Prostate gland (tissue), 2 donors: ENCODE data around the gene MRPL10. TPM values are rescaled to one million over a fixed set of nuclear protein-coding genes. Genes with fewer than 3 reads are reported as not detected.

Source experiments
- DNase-seq: peaks from one replicate; pipeline ENCODE4 v3.0.0-alpha.2; 2019; ENCODE audit warnings: low spot score
- H3K27ac ChIP-seq, 2 donors: fragments of 200-600 bp; sonication (generic); 2 replicates each; pipeline ENCODE4 v1.5.1; 2017 to 2019
- H3K27me3 ChIP-seq: fragments of 200-600 bp; sonication (generic); replicated peaks from 2 replicates; pipeline ENCODE4 v1.5.1; 2019; ENCODE audit not compliant: insufficient read depth
- H3K36me3 ChIP-seq, 2 donors: fragments of 200-600 bp; sonication (generic); 1 replicate in 1 of 2; 2 replicates in 1 of 2; pipeline versions ENCODE4 v1.5.1 to v1.8.1; 2017 to 2019
- H3K4me1 ChIP-seq: fragments of 200-600 bp; sonication (generic); replicated peaks from 2 replicates; pipeline ENCODE4 v1.5.1; 2019
- H3K4me3 ChIP-seq, 2 donors: fragments of 200-600 bp; sonication (generic); 2 replicates each; pipeline ENCODE4 v1.5.1; 2017 to 2019
- H3K9me3 ChIP-seq: fragments of 200-600 bp; sonication (generic); 2 replicates; pipeline ENCODE4 v1.5.1; 2017
- CTCF ChIP-seq, 4 experiments: fragments of 200-600 bp in 2 of 4; fragments of 450-650 bp in 2 of 4; sonication (generic) in 2 of 4; IDR thresholded peaks; 1 replicate in 3 of 4; 2 replicates in 1 of 4; pipeline ENCODE4 v1.5.1; 2016 to 2019; ENCODE audit warnings: antibody characterized with exemption in 4 of 4, mild to moderate bottlenecking in 2 of 4, moderate library complexity in 2 of 4
- POLR2A ChIP-seq: fragments of 450-650 bp; IDR thresholded peaks from one replicate; pipeline ENCODE4 v1.6.1; 2016; ENCODE audit warnings: antibody characterized with exemption, mild to moderate bottlenecking
- POLR2AphosphoS5 ChIP-seq: sonication (generic); formaldehyde crosslinking; IDR thresholded peaks from one replicate; pipeline ENCODE4 v1.6.1; 2017; ENCODE audit warnings: antibody characterized with exemption
- WGBS: methylation state at CpG from one replicate; pipeline ENCODE4 v1.1.5; 2018; 5-methylcytosine and 5-hydroxymethylcytosine counted together
- intact Hi-C: fragments of 100-400 bp; cut with DNase I; formaldehyde crosslinking; loops from one replicate; pipeline ENCODE4 v1.14.2; 2022
- total RNA-seq, 2 donors: library from RNA; depleted of rRNA; stranded (reverse); fragments of >200 nt; gene quantifications; one replicate each; pipeline ENCODE4 v1.1.0, GENCODE V29; 2016

Gene MRPL10
- total RNA-seq, 2 donors from 2014 or later: 46.6 to 47.0 TPM

GRCh38 chr17:47812146-47812920 lies 19.0 kb downstream of the MRPL10 start:
- Histone ChIP-seq H3K4me3 (no peak overlapping the region), H3K36me3 (peaks cover 5 to 9% of the 10 kb centered on the region in 2 donors)
- no peak for DNase-seq

GRCh38 chr17:47811709-47812108 lies 19.6 kb downstream of the MRPL10 start:
- no peaks in the 10 kb centered on the region for H3K9me3 ChIP-seq
- H3K27ac ChIP-seq: no peak overlapping the region
- DNase-seq: no peak
- H3K4me1 ChIP-seq: no peaks in the 10 kb centered on the region
- H3K36me3 ChIP-seq: peaks cover 0 to 9% of the 10 kb centered on the region in 2 donors
- 55% methylated on average over 7 of the region's 7 CpGs for WGBS
- H3K4me3 ChIP-seq: no peak overlapping the region
- intact Hi-C loops: no loop called here
- TF ChIP-seq POLR2AphosphoS5 (no peak), POLR2A (no peak), CTCF (IDR thresholded peaks at IDR 0.05) (no peak)
- no peaks in the 10 kb centered on the region for H3K27me3 ChIP-seq

More at GRCh38 chr17:47812146-47812920, 19.0 kb downstream of the MRPL10 start:
- intact Hi-C loops: no loop called here
- Histone ChIP-seq H3K4me1 (no peaks in the 10 kb centered on the region), H3K27me3 (no peaks in the 10 kb centered on the region), H3K27ac (no peak overlapping the region), H3K9me3 (no peaks in the 10 kb centered on the region)
- no peak for TF ChIP-seq POLR2A
- no peak for TF ChIP-seq CTCF (IDR thresholded peaks at IDR 0.05)
- TF ChIP-seq POLR2AphosphoS5: no peak
- WGBS: 83% methylated on average over 18 of the region's 18 CpGs

- TF ChIP-seq POLR2AphosphoS5 (no peak), POLR2A (no peak), CTCF (IDR thresholded peaks at IDR 0.05) (no peak)
- intact Hi-C loops: no loop called here
- Histone ChIP-seq H3K9me3 (no peaks in the 10 kb centered on the region), H3K36me3 (peaks cover 0 to 9% of the 10 kb centered on the region in 2 donors), H3K27me3 (no peaks in the 10 kb centered on the region), H3K4me1 (no peaks in the 10 kb centered on the region), H3K4me3 (no peak overlapping the region), H3K27ac (peak overlapping the region in 1 of 2 donors; percentile 5)
- no peak for DNase-seq
- 76% methylated on average over 9 of the region's 9 CpGs for WGBS
Measured at GRCh38 chr17:47810901-47811635, 20.3 kb downstream of the MRPL10 start.

- no peaks in the 10 kb centered on the region for H3K27me3 ChIP-seq
- 55% methylated on average over 10 of the region's 10 CpGs for WGBS
- H3K4me3 ChIP-seq: no peak overlapping the region
- H3K36me3 ChIP-seq: peaks cover 0 to 5% of the 10 kb centered on the region in 2 donors
- H3K9me3 ChIP-seq: no peaks in the 10 kb centered on the region
- intact Hi-C loops: no loop called here
- no peak for DNase-seq
- TF ChIP-seq POLR2A (no peak), CTCF (IDR thresholded peaks at IDR 0.05) (no peak), POLR2AphosphoS5 (no peak)
- peak overlapping the region in 1 of 2 donors; percentile 5 for H3K27ac ChIP-seq
- no peaks in the 10 kb centered on the region for H3K4me1 ChIP-seq
Measured at GRCh38 chr17:47810200-47810821, 21.0 kb downstream of the MRPL10 start.
